HuH-7.5 (cell line): ENCODE results near the gene CACNA1B.

Experiments used
- DNase-seq: peaks from one replicate; pipeline ENCODE4 v3.0.0; 2011; ENCODE audit warnings: low spot score

CACNA1B gene

DNA sequence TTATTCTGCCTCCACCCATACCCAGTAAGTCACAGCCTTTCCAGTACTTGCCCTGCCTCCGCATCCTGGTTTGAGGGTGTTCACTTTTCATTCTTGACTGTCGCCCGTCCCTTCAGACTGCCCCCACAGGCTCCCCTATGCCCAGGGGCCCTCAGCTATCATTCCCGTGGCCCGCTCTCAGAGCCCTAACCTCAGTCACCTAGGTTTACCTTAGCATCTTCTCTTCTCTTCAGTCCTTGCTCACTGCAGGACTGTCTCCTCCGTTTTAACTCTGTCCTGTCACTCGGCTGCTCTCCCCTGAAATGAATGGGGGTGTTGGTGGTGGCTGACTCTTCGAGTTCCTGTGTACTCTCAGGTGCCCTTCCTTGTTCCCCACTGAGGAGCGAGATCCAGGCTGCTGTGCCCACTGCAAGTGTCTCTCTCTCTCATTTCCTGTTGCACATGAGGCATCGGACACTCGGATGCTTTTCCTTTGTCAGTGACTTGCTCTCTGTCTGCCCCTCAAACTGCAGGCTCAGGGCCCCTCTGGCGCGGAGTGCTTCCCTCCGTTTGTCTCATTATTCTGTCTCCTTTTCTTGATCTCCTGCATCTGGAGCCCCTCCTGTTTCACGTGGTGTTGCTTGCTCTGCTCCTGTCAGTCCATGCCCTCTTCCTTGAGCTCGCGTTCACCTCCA, 89.8 kb downstream of the CACNA1B start:
- no peak for DNase-seq

- no peak for DNase-seq
These were observed 90.7 kb downstream of the CACNA1B start for GRCh38 chr9:137968235-137968634.

DNA sequence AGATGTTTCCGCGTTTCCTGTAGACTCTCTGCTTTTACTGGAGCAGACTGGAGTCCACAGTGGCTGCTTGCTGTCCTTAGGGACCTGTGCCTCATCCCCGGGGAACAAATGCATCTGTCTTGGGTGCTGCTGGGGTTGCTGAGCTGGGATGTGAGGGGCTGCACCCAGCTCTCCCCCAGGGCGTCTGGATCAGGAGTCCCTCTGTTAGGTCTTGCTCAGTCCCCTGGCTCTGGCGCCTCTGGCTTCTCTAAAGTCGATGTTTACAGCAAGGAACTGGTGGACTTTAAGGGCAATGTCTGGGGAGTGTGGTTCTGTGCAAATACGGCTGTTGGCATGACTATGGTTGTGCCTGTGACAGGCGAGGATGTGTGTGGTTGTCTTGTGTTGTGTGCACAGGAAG, 91.4 kb downstream of the CACNA1B start:
- no peak for DNase-seq

DNA sequence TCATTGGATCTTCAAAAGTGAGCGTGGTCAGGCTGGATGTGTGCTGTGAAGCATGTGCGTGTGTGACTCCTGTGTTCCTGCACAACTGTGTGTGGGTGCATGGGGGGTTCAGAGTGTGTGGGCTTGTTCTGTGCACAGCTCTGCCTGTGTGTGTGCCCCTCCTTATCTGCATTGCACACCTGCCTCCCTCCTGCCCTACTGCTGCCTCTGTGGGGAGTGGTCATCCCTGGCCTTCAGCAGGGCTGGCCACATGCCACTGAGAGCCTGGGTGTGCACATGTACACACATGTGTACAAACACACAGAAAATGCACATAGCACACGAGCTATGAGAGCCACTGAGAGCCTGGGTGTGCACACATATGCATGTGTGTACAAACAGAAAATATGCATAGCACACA, 92.1 kb downstream of the CACNA1B start:
- DNase-seq, result no peak

GRCh38 chr9:137970098-137970497, 92.5 kb downstream of the CACNA1B start:
- DNase-seq, result no peak

- no peak for DNase-seq
These were observed 93.3 kb downstream of the CACNA1B start for GRCh38 chr9:137970686-137971476.

GRCh38 chr9:137971477-137972138, 94.0 kb downstream of the CACNA1B start:
- DNase-seq, result no peak

DNA sequence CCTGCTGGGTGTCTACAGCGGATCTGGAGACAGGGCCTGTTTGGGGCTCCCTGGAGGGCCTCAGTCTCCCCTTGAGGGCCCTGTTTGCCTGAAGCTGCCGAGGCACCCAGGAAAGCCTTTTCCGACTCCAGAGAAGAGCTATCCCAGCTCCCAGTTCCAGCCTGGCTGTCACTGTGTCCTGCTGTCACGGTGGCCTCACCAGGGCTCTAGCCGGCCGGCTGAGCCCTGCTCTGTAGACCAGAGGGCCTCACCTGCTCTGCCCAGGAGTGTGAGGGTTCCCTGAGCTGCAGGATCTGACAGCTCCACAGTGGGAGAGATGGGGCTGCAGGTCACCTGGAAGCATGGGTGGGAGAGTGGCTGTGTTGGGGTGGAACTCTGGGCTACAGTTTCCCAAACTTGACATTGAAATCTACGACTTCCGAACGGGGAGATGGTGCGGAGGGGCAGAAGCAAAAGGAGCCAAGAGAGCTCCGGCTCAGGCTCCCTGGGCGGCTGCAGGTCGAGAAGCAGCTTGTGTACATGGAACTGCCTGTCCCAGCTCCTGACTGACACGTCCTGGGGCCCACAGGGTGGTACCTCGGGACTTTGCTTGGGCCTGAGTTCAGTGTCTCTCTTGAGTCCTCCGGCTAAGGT, 94.9 kb downstream of the CACNA1B start:
- no peak for DNase-seq

DNA sequence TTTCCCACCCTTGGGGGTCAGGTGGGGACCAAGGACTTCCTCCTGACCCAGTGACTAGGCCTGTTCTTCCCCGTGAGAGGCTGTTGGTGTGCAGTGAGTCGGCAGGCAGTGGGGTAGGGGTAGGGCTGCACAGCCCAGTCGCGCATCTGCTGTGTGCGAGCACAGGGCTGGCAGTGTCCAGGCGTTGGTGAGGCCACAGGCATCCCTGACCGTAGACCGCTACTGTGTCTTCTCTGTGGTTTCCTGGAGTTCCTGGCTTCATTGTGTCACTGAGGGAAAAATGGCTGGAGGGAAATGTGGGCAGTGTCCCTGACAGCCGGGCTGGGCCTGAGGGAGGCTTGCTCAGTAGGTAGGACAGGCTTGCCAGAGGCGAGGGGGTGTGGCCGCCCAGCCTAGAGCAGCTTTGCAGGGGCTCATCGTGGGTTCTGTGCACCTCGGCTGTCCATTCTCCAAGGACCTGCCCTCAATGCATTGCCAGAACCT, 95.4 kb downstream of the CACNA1B start:
- DNase-seq, result no peak

DNA sequence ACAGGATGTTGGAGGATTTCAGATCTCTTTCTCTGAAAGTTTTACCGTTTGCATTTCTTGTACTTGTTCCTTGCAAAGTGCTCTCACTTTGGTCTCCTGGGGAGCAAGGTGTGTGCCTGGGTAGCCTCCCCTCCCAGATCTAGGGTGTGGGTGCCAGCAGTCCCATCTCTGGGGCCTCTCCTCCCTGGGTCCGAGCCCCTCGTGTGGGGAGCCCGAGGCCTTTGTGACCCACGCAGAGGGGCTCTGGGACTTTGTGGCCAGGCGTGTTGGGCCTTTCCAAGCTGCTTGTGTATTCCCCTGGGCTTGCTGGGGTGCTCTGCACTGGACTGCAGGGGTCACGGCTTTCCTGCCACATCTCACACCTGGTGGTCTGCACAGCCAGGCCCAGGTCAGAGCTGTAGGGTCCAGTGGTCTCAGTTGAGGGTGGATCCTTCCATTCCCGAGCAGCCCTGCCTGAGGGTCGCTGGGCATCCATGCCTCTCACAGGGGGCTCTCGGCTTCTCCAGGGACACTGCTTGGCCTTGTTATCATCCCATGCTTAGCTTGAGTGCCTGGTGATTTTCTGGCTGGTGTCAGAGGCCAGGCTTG, 96.3 kb downstream of the CACNA1B start:
- DNase-seq, result no peak

DNA sequence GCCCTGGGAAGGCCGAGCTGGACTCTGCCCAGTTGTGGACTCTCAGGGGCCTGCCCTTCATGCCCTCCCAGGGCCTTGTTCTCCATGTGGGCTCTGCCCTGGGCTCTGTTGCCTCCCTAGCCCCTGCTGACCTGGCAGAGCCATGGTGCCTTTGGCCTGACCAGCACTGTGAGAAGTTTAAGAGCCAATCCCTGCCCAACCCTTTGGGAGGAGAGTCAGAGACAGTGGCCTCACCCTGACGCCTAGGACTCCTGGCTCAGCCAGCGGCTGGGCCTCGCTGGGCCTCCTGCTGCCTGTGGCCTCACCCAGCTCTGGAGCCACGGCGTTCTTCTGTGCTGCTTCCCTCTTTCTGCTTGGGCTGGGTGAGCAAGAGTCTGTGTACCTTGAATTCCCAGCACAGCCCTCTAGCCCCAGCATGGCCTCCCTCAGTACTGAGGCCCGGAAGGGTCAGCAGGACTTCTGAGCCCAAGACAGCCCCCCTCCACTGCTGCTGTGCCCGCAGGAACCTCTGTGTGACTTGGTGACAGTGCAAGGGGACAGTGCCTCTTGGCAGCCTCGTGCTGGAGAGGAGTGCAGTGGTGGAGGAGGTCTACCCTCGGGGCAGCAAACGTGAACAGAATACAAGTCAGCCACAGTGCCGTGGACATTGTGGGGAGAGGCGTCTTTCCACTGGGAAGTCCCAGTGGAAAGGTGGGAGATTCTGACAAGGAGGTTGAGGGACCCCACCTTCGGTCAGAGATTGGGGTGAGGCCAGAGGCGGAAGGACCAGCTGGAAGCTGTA, 97.4 kb downstream of the CACNA1B start:
- DNase-seq, result no peak

GRCh38 chr9:137975527-137975913, 97.9 kb downstream of the CACNA1B start:
- no peak for DNase-seq

DNA sequence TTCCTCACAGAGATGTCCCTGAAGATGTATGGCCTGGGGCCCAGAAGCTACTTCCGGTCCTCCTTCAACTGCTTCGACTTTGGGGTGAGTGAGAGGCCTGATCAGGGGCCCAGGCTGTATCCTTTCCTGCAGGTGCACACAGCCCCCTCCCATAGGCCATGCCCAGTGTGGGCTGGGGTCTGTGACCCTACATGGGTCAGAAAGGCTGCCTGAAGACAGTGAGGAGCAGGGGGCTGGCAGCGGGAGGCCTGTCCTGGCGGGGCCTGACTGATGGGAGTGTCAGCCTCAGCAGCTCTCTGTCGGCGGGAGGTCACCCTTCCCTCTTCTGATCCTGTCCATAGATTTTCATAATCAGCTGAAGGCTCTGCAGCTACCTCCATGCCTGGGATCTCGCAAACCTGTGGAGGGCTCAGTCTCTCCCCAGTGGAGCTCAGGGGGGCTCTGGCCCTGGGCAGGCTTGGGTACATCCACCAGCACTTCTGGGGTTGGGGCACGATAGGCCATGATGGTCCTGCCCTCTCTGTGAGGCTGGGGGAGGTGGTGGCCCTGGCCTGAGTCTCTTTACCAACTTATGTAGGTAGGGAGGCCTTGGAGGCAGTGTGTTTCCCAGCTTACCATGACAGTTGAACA, 98.5 kb downstream of the CACNA1B start:
- DNase-seq, result no peak

GRCh38 chr9:137977571-137978261, 100.1 kb downstream of the CACNA1B start:
- no peak for DNase-seq

- no peak for DNase-seq
These were observed 100.7 kb downstream of the CACNA1B start for GRCh38 chr9:137978262-137978714.

GRCh38 chr9:137982200-137982599, 104.6 kb downstream of the CACNA1B start:
- DNase-seq, result no peak

DNA sequence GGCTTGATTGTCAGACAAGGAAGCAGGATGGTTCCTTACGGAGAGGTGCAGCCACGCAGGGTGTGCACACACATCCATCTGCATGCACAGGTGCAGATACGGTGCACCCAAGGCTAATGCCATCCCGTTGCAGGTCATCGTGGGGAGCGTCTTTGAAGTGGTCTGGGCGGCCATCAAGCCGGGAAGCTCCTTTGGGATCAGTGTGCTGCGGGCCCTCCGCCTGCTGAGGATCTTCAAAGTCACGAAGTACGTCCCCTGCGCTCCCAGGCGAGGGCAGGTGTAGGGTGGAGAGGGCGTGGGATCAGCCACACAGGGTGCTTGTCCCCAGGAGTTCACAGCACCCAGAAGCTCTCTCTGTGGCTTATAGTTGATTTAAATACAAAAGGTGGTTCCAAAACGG, 106.4 kb downstream of the CACNA1B start:
- no peak for DNase-seq

GRCh38 chr9:137984520-137985257, 107.1 kb downstream of the CACNA1B start:
- DNase-seq, result no peak

- DNase-seq, result no peak
These were observed 108.1 kb downstream of the CACNA1B start for GRCh38 chr9:137985637-137986071.
